HG02973 (cell line): ENCODE results near the gene CLP1.

Experiments used
- ATAC-seq: cut with Tn5 transposase; IDR thresholded peaks from one replicate; pipeline ENCODE4 v1.9.1; 2021; ENCODE audit warnings: moderate library complexity; ENCODE audit not compliant: unreplicated experiment

Gene CLP1

GRCh38 chr11:57657194-57658022 lies at the start of gene CLP1:
TSS of gene CLP1 (plus strand) at chr11:57657762. CDS start at chr11:57659477, 1,715 bp downstream.
- peak; percentile 98 for ATAC-seq

GRCh38 chr11:57610170-57610569 lies 47.4 kb upstream of the CLP1 start:
- no peak for ATAC-seq

- no peak for ATAC-seq
Measured at GRCh38 chr11:57614234-57614772, 43.3 kb upstream of the CLP1 start.

GRCh38 chr11:57615308-57615707 lies 42.3 kb upstream of the CLP1 start:
- ATAC-seq = no peak

GRCh38 chr11:57616595-57616994 lies 41.0 kb upstream of the CLP1 start:
- no peak for ATAC-seq

DNA sequence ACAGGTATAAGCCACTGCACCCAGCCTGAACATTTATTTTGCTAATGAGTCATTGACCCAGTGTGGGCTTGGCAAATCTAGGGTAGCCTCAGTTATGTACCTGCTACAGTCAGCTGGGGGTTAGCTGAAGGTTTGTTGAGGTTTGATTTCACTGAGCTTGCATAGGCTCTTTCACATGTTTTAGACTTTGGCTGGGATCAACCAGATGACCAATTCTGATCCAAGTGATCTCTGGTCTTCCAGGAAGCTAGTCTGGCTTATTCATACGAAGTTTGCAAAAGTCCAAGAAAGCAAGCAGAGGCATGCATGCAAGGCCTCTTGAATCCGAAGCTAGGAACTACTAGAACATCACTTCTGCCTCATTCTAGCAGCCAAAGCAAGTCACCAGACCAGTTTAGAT lies 39.1 kb upstream of the CLP1 start:
- no peak for ATAC-seq

- ATAC-seq = no peak
Measured at GRCh38 chr11:57619331-57619730, 38.2 kb upstream of the CLP1 start.

DNA sequence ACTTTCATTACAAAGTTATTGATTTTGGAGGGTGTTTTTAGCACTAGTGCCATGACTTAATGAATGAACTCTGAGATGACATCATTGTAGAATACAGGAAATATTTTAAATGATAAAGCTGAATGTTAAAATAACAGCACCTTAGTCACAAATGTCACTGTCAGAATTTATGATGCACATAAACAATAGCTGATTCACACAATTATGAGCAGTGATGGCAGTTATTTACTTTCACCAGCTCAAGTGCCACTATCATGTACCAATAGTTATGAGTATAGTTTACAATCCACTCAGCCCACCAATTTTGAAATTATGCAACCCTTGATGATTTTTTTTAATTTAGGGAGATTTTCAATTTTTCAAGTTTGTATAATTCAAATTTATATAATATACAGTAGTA lies 37.1 kb upstream of the CLP1 start:
- ATAC-seq = no peak

- no peak for ATAC-seq
Measured at GRCh38 chr11:57622263-57622662, 35.3 kb upstream of the CLP1 start.

DNA sequence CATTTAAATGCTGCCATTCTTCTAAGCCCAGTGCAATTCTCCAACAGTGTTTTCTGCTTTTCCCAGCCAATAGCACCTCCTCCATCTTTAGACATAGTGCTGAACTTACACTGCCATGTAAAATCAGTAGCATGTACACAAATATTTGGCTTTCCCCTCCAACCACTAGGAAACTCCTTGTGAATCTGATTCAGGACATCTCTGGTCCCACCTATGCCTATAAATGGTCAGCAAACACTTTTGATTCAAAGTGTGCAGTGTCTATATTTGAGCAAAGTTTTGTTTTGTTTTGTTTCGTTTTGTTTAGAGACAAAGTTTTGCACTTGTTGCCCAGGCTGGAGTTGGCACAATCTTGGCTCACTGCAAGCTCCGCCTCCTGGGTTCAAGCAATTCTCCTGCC lies 32.7 kb upstream of the CLP1 start:
- no peak for ATAC-seq

GRCh38 chr11:57626895-57627294 lies 30.7 kb upstream of the CLP1 start:
- no peak for ATAC-seq

DNA sequence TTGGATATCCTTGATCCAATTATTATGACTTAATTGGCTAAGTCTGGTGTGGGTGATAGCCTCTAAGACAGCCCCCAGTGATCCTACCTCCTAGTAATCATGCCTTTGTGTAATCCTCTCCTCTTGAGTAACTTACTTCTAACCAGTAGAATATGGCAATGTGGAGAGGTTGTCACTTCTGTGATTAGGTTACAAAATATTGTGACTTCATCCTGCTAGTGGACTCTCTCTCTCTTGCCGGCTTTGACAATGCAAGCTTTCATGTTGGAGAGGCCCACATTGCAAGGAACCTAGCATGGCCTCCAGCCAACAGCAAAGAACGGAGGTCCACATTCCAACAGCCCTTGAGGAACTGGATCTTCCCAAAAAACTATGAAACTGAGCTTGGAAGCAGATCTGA lies 27.4 kb upstream of the CLP1 start:
- ATAC-seq = no peak

DNA sequence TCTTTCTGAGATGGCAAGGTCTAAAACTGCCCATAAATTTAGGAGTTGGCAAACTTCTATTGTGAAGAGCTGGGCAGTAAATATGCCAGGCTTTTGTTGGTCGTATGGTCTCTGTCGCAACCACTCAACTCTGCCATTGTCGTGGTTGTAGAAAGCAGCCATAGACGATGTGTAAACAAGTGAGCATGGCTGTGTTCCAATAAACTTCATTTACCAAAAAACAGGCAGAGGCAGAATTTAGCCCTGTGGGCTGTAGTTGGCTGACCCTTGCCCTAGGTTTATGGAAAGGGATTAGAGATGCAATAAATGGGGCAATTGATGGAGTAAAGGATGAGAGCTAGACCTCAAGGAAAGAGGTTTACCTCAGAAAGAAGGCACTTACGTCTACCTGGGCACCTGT lies 25.4 kb upstream of the CLP1 start:
- ATAC-seq = no peak

DNA sequence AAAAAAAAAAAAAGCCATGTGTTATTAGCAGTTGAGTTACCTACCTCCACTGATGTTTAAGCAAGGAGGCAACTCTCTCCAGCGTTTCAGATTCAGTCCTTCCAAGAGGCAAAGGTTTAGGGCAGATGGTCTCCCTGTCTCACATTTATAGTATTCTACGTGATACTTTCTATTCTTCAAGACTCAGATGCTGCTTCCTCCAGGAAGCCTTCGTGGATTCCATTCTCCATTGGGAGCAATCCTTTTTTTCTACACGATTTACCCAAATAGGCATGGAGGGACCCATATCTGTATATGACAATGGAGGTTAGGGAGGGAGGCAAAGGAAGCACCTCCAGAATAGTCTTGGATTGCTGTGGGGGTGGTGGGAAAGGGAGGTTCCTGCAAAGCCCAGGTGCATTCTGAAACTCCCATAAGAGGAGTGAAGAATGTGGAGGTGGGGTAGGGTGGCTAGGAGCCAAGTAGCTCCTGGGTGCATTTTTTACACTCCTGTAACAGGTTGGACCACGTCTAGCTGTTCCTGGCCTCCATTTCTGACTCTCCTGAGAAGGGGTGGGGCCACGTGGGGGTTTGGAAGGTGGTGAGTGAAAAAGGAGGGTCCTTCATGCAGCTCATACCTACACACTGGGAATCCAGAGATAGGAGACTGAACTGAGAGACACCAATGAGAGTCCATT lies 24.0 kb upstream of the CLP1 start:
- ATAC-seq = no peak

DNA sequence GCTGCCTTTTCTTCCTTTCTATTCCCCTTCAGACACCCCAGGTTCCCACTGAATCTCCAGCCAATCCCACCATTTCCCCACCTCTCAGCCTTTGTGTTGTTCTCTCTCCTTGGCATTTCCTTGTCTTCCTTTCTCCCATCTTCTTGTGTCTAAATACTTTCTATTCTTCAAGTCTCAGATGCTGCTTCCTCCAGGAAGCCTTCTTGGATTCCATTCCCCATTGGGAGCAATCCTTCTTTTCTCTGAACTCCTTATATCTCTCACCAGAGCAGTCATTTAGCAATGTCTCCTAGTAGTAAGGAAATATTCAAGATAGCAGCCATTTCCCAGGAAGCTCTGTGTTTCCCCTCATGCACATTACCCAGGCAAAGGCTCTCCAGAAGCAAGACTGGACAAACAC lies 23.3 kb upstream of the CLP1 start:
- no peak for ATAC-seq

DNA sequence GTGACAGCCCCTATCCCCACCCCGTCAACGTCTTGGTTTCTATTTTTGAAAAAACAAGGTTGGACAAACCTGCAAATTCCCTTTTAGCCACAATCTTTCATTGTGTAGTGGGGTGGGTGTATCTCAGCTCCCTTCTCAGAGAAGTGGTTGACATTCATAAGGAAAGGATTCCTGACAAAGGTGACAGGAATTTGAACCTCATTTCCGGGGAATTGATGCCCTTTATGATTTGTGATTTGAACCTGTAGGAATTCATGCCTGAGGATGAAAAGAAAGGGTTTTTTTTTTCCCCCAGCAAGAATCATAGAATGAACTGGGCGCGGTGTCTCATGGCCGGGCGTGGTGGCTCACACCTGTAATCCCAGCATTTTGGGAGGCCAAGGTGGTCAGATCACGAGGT lies 22.3 kb upstream of the CLP1 start:
- ATAC-seq = no peak

DNA sequence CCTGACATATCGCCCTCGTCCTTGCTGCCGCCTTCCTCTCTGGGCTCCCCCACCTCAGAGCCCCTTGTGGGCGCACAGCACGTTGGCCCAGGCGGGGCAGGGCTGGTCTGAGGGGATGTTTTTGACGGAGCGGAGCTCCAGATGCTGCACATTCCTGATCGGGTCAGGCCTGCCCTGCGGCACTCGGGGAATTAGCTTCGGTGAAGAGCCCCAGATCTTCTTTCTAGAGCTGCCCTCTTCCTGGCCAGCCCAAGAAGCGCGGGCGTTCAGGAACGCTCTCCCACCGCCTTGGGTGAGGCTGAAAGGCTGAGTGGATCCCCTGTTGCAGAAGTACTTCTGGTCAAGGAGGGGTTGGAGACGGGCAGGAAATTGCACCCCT lies 19.9 kb upstream of the CLP1 start:
- no peak for ATAC-seq

DNA sequence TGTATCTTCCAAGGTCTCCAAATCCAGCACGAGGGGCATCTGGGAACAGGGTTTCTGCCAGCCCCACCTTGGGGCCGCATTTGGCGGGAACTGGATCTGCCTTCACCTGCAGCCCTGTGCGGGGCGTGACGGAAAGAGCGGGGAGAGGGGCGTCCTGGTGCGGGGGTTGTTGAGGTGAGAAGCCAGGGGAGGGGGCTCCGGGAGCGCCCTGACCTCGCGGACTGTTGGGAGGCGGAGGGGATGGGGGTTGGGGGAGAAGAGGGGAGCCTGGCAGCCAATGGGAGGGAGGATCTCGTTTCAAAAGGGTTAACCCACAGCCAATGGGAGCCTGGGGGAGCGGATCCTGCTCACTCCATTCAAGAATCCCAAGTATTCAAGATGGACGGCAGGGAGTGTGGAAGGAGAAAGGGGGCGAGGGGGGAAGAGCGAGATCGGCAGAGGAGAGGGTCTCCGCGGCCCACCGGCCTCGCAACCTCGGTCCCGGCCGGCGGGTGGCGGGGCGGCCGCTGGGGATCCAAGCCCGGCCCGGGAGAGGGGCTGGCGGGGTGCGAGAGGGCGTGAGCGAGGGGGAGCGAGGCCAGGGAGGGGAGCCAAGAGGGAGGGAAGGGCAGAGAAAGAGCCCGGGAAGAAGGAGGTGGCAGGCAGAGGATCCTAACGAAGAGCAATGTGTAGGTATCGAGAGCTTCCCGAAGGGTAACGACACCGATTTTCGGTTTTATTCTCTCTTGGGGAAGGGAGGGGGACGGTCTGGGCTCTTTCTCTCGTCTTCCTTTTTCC lies 19.4 kb upstream of the CLP1 start:
- ATAC-seq = no peak

- no peak for ATAC-seq
Measured at GRCh38 chr11:57638811-57639320, 18.7 kb upstream of the CLP1 start.

- no peak for ATAC-seq
Measured at GRCh38 chr11:57639321-57640067, 18.1 kb upstream of the CLP1 start.
